Endodermal cell (in vitro differentiated cells): ENCODE measurements around the gene KANSL3. TPM values are rescaled to one million over a fixed set of nuclear protein-coding genes. Genes with fewer than 3 reads are reported as not detected.
A peak's percentile ranks its signal among the peaks of the same experiment; 100 is the strongest.

ENCODE experiments used
- DNase-seq: peaks from one replicate; pipeline ENCODE4 v3.0.0-alpha.2; 2017
- H3K27ac ChIP-seq: 2 replicates; pipeline ENCODE4 v1.5.1; 2013; ENCODE audit warnings: mild to moderate bottlenecking, low read depth, low read length, moderate library complexity
- H3K27me3 ChIP-seq: 2 replicates; pipeline ENCODE4 v1.6.1; 2013; ENCODE audit warnings: mild to moderate bottlenecking, low read length, moderate library complexity; ENCODE audit not compliant: insufficient read depth, control insufficient read depth, poor library complexity, severe bottlenecking
- H3K36me3 ChIP-seq: 2 replicates; pipeline ENCODE4 v1.7.0; 2013; ENCODE audit warnings: mild to moderate bottlenecking, low read length, moderate library complexity; ENCODE audit not compliant: control insufficient read depth, insufficient read depth
- H3K4me1 ChIP-seq: one replicate; pipeline ENCODE4 v1.7.0; 2013; ENCODE audit warnings: low read length; ENCODE audit not compliant: control insufficient read depth, insufficient read depth
- H3K4me3 ChIP-seq: 2 replicates; pipeline ENCODE4 v1.5.1; 2013; ENCODE audit warnings: mild to moderate bottlenecking, low read length, moderate library complexity
- H3K9ac ChIP-seq: 2 replicates; pipeline ENCODE4 v1.6.1; 2013; ENCODE audit warnings: mild to moderate bottlenecking, low read length, moderate library complexity; ENCODE audit not compliant: poor library complexity, severe bottlenecking; ENCODE audit errors: extremely low read depth
- H3K9me3 ChIP-seq: 2 replicates; pipeline ENCODE4 v1.6.1; 2013; ENCODE audit warnings: mild to moderate bottlenecking, low read length, moderate library complexity; ENCODE audit not compliant: control insufficient read depth
- H3K27ac Mint-ChIP-seq: 2 replicates; pipeline ENCODE4 v1.8.0; 2020; ENCODE audit warnings: mixed read lengths
- H3K27me3 Mint-ChIP-seq: 2 replicates; pipeline ENCODE4 v1.8.0; 2021; ENCODE audit warnings: mild to moderate bottlenecking, mixed read lengths; ENCODE audit not compliant: insufficient read depth
- H3K36me3 Mint-ChIP-seq: 2 replicates; pipeline ENCODE4 v1.8.0; 2020; ENCODE audit warnings: low read depth, mixed read lengths
- H3K4me1 Mint-ChIP-seq: 2 replicates; pipeline ENCODE4 v1.8.0; 2020; ENCODE audit warnings: mixed read lengths
- H3K4me3 Mint-ChIP-seq: 2 replicates; pipeline ENCODE4 v1.8.0; 2020; ENCODE audit warnings: mild to moderate bottlenecking, moderate library complexity, mixed read lengths
- H3K9me3 Mint-ChIP-seq: 2 replicates; pipeline ENCODE4 v1.8.0; 2020; ENCODE audit warnings: mild to moderate bottlenecking, mixed read lengths
- CTCF ChIP-seq: fragments of 200-600 bp; sonication (generic); conservative IDR thresholded peaks from 2 replicates; pipeline ENCODE4 v1.5.0; 2021; ENCODE audit warnings: antibody characterized with exemption, mild to moderate bottlenecking
- WGBS, 2 experiments: methylation state at CpG; one replicate each; pipeline versions ENCODE4 v1.1.5 to v1.1.7; 2013; ENCODE audit warnings: missing lambda C conversion rate in 2 of 2, mixed read lengths in 1 of 2; ENCODE audit not compliant: insufficient coverage in 1 of 2, insufficient read length in 1 of 2; 5-methylcytosine and 5-hydroxymethylcytosine counted together
- total RNA-seq, 2 donors: library from RNA; stranded (reverse); fragmentation: NEBNext Ultra II Directional in 1 of 2; extraction: Animal tissue kit (Norgen Biotek cat#: 25700) in 1 of 2; gene quantifications; 2 replicates in 1 of 2; 3 replicates in 1 of 2; pipeline ENCODE4 v1.2.1, GENCODE V29; 2021

The KANSL3 gene
- total RNA-seq, 2 donors from 2014 or later: 34.8 to 42.3 TPM

GRCh38 chr2:96550787-96551604 is 87.1 kb downstream of the KANSL3 start:
- no peak overlapping the region for H3K9ac ChIP-seq
- H3K9me3 Mint-ChIP-seq: no peaks in the 10 kb centered on the region
- peaks cover 2% of the 10 kb centered on the region for H3K27me3 Mint-ChIP-seq
- H3K4me1 ChIP-seq: no peaks in the 10 kb centered on the region
- no peak overlapping the region for H3K27ac ChIP-seq
- WGBS, 2 experiments: 92% methylated on average over 7 to 14 of the region's 14 CpGs
- H3K27ac Mint-ChIP-seq: no peak overlapping the region
- H3K36me3 ChIP-seq: no peaks in the 10 kb centered on the region
- H3K9me3 ChIP-seq: peaks cover 5% of the 10 kb centered on the region
- no peaks in the 10 kb centered on the region for H3K4me1 Mint-ChIP-seq
- H3K4me3 ChIP-seq: no peak overlapping the region
- no peaks in the 10 kb centered on the region for H3K27me3 ChIP-seq
- TF ChIP-seq CTCF: no peak
- H3K4me3 Mint-ChIP-seq: no peak overlapping the region
- peaks cover 1% of the 10 kb centered on the region for H3K36me3 Mint-ChIP-seq
- peak; percentile 40 for DNase-seq

GRCh38 chr2:96549967-96550786 is 87.9 kb downstream of the KANSL3 start:
- Mint-ChIP-seq H3K27ac (no peak overlapping the region), H3K9me3 (no peaks in the 10 kb centered on the region), H3K4me1 (no peaks in the 10 kb centered on the region), H3K4me3 (no peak overlapping the region), H3K27me3 (peaks cover 2% of the 10 kb centered on the region), H3K36me3 (peaks cover 1% of the 10 kb centered on the region)
- peak; percentile 89 for TF ChIP-seq CTCF
- Histone ChIP-seq H3K27me3 (no peaks in the 10 kb centered on the region), H3K27ac (no peak overlapping the region), H3K36me3 (no peaks in the 10 kb centered on the region), H3K9ac (no peak overlapping the region), H3K4me1 (no peaks in the 10 kb centered on the region), H3K9me3 (peaks cover 7% of the 10 kb centered on the region), H3K4me3 (no peak overlapping the region)
- DNase-seq: peak; percentile 91
- 92 to 97% methylated on average over 22 to 61 of the region's 61 CpGs for WGBS, 2 experiments

GRCh38 chr2:96549466-96549785 is 88.7 kb downstream of the KANSL3 start:
- no peak overlapping the region for H3K4me3 Mint-ChIP-seq
- H3K27ac ChIP-seq: no peak overlapping the region
- no peak for TF ChIP-seq CTCF
- H3K9me3 ChIP-seq: peaks cover 7% of the 10 kb centered on the region
- 85% methylated on average over 2 to 4 of the region's 4 CpGs for WGBS, 2 experiments
- H3K4me1 Mint-ChIP-seq: no peaks in the 10 kb centered on the region
- no peaks in the 10 kb centered on the region for H3K27me3 Mint-ChIP-seq
- H3K27me3 ChIP-seq: no peaks in the 10 kb centered on the region
- H3K27ac Mint-ChIP-seq: no peak overlapping the region
- H3K4me3 ChIP-seq: no peak overlapping the region
- H3K9ac ChIP-seq: no peak overlapping the region
- no peaks in the 10 kb centered on the region for H3K36me3 ChIP-seq
- peaks cover 1% of the 10 kb centered on the region for H3K36me3 Mint-ChIP-seq
- peaks cover 2% of the 10 kb centered on the region for H3K9me3 Mint-ChIP-seq
- DNase-seq: no peak
- H3K4me1 ChIP-seq: no peaks in the 10 kb centered on the region
